RWPE1 (cell line): ENCODE results near the gene ABLIM1.

Experiments used
- CTCF ChIA-PET: fragments of 350-600 bp; sonication (Branson Sonifier 250); formaldehyde crosslinking; extraction: SDS; loops from one replicate; lab custom pipeline; 2021; lab: Yijun Ruan, JAX
- POLR2A ChIA-PET: fragments of 400-600 bp; formaldehyde crosslinking; extraction: SDS; loops from one replicate; lab custom pipeline; 2020; ENCODE audit warnings: antibody characterized with exemption; ENCODE audit not compliant: low non-redundant PET; lab: Yijun Ruan, JAX
- DNase-seq: peaks from one replicate; pipeline ENCODE4 v3.0.0; 2012; ENCODE audit warnings: low spot score
- H3K27ac ChIP-seq: fragments of 450-650 bp; 2 replicates; pipeline ENCODE4 v1.5.1; 2017
- CTCF ChIP-seq: fragments of 450-650 bp; conservative IDR thresholded peaks from 2 replicates; pipeline ENCODE4 v1.5.1; 2017; ENCODE audit warnings: low read depth, mild to moderate bottlenecking

ABLIM1 gene

GRCh38 chr10:114516356-114516755, 141.7 kb downstream of the ABLIM1 start:
- no peak for TF ChIP-seq CTCF
- DNase-seq = no peak
- no peak overlapping the region for H3K27ac ChIP-seq
- ChIA-PET POLR2A (no interaction called here), CTCF (interaction anchor here (0.6 to 1.2 kb wide), 2 partner anchors 10 to 24 kb away, joined by 3 read pairs; no protein-coding TSS in a partner anchor)

GRCh38 chr10:114515298-114515914, 142.7 kb downstream of the ABLIM1 start:
- DNase-seq = no peak
- ChIA-PET POLR2A (interaction anchor here (0.6 kb wide), 1 partner anchor 22 kb away, joined by 3 read pairs; no protein-coding TSS in a partner anchor), CTCF (interaction anchor here (1.2 kb wide), 1 partner anchor 11 kb away, joined by 3 read pairs; no protein-coding TSS in a partner anchor)
- no peak for TF ChIP-seq CTCF
- no peak overlapping the region for H3K27ac ChIP-seq

- no peak overlapping the region for H3K27ac ChIP-seq
- POLR2A ChIA-PET = no interaction called here
- no peak for DNase-seq
- no peak for TF ChIP-seq CTCF
- CTCF ChIA-PET = no interaction called here
Observed at GRCh38 chr10:114513381-114513792, 144.7 kb downstream of the ABLIM1 start.

- POLR2A ChIA-PET = no interaction called here
- TF ChIP-seq CTCF = no peak
Observed at GRCh38 chr10:114511881-114512280, 146.2 kb downstream of the ABLIM1 start.

GRCh38 chr10:114508376-114508775, 149.7 kb downstream of the ABLIM1 start:
- TF ChIP-seq CTCF = no peak
- no peak for DNase-seq
- ChIA-PET POLR2A (no interaction called here), CTCF (no interaction called here)
- H3K27ac ChIP-seq = peak overlapping the region; percentile 33; the same call in 1 of the 2 replicates

More at GRCh38 chr10:114511881-114512280, 146.2 kb downstream of the ABLIM1 start:
- no peak overlapping the region for H3K27ac ChIP-seq
- CTCF ChIA-PET = no interaction called here
- DNase-seq = no peak

DNA sequence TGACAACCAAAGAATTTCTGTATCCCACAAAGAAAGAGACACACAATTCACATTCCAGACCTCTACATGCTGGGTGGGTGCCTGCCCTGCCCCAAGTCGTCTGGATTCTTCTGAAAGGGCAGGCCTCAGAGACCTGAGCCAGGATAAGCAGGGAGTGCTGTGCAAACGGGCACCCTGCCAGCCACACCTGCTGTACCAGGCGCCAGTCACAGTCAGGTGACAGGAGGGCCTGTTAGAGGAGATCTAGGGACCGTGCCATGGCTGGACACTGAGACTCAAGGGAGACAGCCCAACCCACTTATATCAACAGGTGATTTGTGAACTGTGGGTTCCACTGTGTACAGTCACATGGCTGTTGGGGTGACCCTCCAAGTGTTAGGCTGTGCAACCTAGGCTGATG, 150.6 kb downstream of the ABLIM1 start:
- TF ChIP-seq CTCF = no peak
- ChIA-PET POLR2A (no interaction called here), CTCF (no interaction called here)
- peak overlapping the region; percentile 76 for H3K27ac ChIP-seq
- DNase-seq = no peak
